Peyer's patch (tissue), 4 donors: ENCODE measurements around the gene NFATC3.

ENCODE experiments used
- CTCF ChIP-seq, 6 experiments: fragments of 450-650 bp in 4 of 6; fragments of 200-600 bp in 2 of 6; sonication (generic) in 1 of 6; IDR thresholded peaks; one replicate each; pipeline ENCODE4 v1.5.1; 2017 to 2019; ENCODE audit warnings: antibody characterized with exemption in 6 of 6, mild to moderate bottlenecking in 3 of 6, moderate library complexity in 1 of 6
- POLR2A ChIP-seq, 2 donors: fragments of 450-650 bp; IDR thresholded peaks; one replicate each; pipeline ENCODE4 v1.5.1; 2017; ENCODE audit warnings: antibody characterized with exemption in 2 of 2, mild to moderate bottlenecking in 2 of 2, moderate library complexity in 2 of 2

- TF ChIP-seq CTCF (IDR thresholded peaks at IDR 0.05) (no peak), POLR2A (IDR thresholded peaks at IDR 0.05) (no peak)
Observed at GRCh38 chr16:68188170-68188569, 103.0 kb downstream of the NFATC3 start.
